Measurements from ENCODE around the gene MFGE8.

The MFGE8 gene

DNA sequence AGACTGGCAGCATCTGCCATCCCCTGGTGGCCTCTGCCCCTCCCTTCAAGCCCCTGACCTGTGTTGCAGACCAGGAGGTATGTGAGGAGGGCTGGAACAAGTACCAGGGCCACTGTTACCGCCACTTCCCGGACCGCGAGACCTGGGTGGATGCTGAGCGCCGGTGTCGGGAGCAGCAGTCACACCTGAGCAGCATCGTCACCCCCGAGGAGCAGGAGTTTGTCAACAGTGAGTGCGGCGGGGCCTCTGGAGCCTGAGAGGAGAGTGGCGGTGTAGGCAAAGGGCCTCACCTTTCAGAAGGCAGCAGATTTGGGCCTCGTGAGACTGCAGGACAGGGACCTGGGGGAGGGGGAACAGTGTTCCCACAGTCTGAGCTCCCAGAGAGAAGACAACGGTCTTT, 41.9 kb downstream of the MFGE8 start:
- DNase-seq = no peak

GRCh38 chr15:88866295-88866881, 46.8 kb downstream of the MFGE8 start:
- no peak for DNase-seq

DNA sequence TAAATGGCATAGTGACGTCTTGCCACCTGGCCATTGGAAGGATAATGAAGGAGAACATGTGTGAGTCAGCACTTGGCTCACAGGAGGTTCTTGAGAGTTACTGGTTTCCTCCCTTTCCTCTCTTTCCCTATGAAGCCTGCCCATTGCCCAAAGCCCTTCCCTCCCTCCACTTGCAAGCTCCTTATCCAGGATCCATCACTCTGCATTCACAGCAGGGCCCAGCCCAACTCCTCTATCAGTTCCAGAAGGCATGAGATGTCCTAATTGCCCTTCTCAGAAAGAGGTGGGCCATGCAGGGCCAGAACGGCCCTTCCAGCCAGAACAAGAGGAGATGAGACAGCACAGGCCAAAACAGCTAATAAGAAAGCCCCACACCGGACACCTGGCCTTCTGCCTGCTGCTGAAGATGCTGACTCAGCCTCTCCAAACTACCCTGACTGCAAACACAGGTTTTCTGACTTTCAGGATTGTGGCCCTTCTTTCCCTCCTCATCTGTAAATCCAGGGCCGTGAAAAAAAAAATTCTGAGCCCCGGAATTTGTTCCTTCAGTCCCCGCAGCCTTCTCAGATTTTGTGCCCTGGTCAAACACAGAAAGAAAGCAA, 47.6 kb downstream of the MFGE8 start:
- DNase-seq = no peak

GRCh38 chr15:88864861-88865497, 48.2 kb downstream of the MFGE8 start:
- no peak for DNase-seq

DNA sequence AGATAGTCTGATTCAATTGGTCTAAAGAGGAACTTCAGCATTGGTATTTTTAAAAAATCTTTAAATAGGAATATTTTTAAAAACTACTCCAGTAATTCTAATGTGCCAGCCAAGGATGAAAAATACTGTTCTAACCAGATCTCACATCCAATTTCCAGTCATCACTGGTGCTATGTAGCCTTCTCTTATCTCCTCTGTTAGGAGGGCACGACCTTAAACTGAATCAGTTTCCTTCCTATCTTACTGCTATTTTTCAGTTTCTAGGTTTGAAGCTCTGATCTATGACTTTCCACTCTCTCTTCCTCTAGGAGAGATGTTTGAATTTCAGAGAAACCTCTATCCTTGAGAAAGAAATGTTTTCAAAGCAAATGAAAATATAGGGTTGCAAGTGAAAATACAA, 49.8 kb downstream of the MFGE8 start:
- DNase-seq = no peak

GRCh38 chr15:88860212-88860611, 53.0 kb downstream of the MFGE8 start:
- no peak for DNase-seq

DNA sequence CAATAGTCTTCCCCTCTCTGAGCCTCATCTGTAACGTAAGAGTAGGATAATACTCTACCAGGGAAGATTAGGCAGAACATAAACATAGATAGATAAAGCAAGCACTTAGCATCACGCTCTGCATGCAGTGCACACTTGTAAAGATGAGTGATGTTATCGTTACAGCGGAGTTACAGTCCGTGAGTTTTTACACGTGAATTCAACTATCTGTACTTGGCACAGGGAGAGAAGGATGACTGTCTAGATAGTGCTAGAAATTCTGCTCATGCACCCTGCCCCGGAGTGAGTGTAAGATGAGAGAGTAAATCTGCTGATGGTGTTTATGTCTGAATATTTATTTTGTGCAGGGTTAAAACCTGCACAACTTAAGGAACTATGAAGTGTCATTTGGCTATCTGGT, 53.6 kb downstream of the MFGE8 start:
- DNase-seq = no peak

DNA sequence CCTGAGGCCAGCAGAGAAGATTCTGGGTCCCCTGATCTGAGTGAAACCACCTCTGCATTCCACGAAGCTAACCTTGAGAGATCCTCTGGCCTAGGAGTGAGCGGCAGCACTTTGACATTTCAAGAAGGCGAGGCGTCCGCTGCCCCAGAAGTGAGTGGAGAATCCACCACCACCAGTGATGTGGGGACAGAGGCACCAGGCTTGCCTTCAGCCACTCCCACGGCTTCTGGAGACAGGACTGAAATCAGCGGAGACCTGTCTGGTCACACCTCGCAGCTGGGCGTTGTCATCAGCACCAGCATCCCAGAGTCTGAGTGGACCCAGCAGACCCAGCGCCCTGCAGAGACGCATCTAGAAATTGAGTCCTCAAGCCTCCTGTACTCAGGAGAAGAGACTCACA, 54.2 kb downstream of the MFGE8 start:
- DNase-seq = no peak

DNA sequence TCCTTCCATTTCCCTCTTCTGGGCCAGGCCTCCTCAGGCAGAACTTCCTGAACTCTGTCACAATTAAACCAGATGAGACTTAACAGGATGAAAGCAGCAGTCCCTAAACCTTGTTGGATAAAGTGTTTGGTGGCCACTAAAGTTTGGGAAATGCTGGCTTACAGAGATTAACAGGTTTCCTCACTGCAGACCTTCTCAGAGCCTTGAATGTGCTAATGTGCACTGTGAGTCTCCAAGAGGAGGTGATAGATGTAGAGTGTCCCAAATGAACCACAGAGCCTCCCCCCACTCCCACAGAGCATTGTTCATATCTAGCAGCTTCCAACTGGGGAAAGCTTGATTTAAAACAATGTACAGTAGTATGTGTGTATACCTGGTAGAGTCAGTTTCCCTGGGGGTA, 60.7 kb downstream of the MFGE8 start:
- DNase-seq = no peak

DNA sequence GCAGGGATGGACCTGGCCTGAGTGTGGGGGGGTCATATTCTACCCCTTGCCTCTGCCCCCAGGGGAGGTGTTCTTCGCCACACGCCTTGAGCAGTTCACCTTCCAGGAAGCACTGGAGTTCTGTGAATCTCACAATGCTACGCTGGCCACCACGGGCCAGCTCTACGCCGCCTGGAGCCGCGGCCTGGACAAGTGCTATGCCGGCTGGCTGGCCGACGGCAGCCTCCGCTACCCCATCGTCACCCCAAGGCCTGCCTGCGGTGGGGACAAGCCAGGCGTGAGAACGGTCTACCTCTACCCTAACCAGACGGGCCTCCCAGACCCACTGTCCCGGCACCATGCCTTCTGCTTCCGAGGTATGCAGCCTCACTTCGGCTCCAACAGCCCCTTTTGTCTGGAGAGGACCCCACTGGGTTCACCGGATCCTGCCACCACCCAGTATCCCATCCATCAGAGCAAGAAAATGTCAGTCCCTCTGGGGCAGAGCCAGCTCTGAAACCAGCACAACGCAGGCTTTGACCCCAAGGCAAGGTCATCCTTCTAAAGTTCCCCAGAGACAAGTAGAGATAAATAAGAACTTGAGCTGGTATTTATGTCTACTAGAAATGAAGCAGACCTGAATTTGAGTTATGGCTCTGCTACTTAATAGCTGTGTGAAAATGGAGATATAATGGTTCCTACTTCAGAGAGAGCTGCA, 63.7 kb downstream of the MFGE8 start:
- no peak for DNase-seq

All from T-helper 1 cell (primary cell).